Vagina (tissue), 2 donors: ENCODE data around the gene THSD7A. TPM values are rescaled to one million over a fixed set of nuclear protein-coding genes. Genes with fewer than 3 reads are reported as not detected.

Experiments
- DNase-seq, 2 donors: peaks; one replicate each; pipeline ENCODE4 v3.0.0-alpha.2; 2017; ENCODE audit errors: extremely low spot score in 2 of 2
- H3K27ac ChIP-seq: fragments of 200-600 bp; sonication (generic); one replicate; pipeline ENCODE4 v1.5.1; 2019
- H3K27me3 ChIP-seq: fragments of 200-600 bp; sonication (generic); one replicate; pipeline ENCODE4 v1.5.1; 2019
- H3K36me3 ChIP-seq, 2 donors: fragments of 200-600 bp; sonication (generic); one replicate each; pipeline ENCODE4 v1.5.1; 2017 to 2019
- H3K4me1 ChIP-seq: fragments of 200-600 bp; sonication (generic); one replicate; pipeline ENCODE4 v1.5.1; 2019
- H3K4me3 ChIP-seq, 2 donors: fragments of 200-600 bp; sonication (generic); 1 replicate in 1 of 2; 2 replicates in 1 of 2; pipeline ENCODE4 v1.5.1; 2016 to 2019
- H3K9me3 ChIP-seq: fragments of 200-600 bp; sonication (generic); one replicate; pipeline ENCODE4 v1.5.1; 2019
- POLR2A ChIP-seq, 2 donors: fragments of 450-650 bp; IDR thresholded peaks; one replicate each; pipeline ENCODE4 v1.6.1; 2017; ENCODE audit warnings: antibody characterized with exemption in 2 of 2, mild to moderate bottlenecking in 2 of 2, moderate library complexity in 2 of 2
- POLR2AphosphoS5 ChIP-seq, 2 donors: sonication (generic); formaldehyde crosslinking; IDR thresholded peaks; one replicate each; pipeline ENCODE4 v1.9.0; 2017; ENCODE audit warnings: antibody characterized with exemption in 2 of 2, mild to moderate bottlenecking in 2 of 2, low read depth in 1 of 2; ENCODE audit not compliant: insufficient read depth in 1 of 2
- intact Hi-C: fragments of 100-400 bp; cut with DNase I; formaldehyde crosslinking; loops from one replicate; pipeline ENCODE4 v1.15.1; 2023
- total RNA-seq: library from RNA; depleted of rRNA; stranded (reverse); fragments of >200 nt; gene quantifications from one replicate; pipeline ENCODE4 v1.2.3, GENCODE V29; 2016
- TF ChIP-seq, protein P1 (sequence below), 3 experiments: fragments of 450-650 bp in 2 of 3; fragments of 200-600 bp in 1 of 3; sonication (generic) in 1 of 3; IDR thresholded peaks; one replicate each; pipeline ENCODE4 v1.5.1; 2017 to 2019; ENCODE audit warnings: antibody characterized with exemption in 3 of 3, mild to moderate bottlenecking in 2 of 3, moderate library complexity in 2 of 3

THSD7A gene
- total RNA-seq, 1 donor from 2014 or later, result 9.3 TPM

DNA sequence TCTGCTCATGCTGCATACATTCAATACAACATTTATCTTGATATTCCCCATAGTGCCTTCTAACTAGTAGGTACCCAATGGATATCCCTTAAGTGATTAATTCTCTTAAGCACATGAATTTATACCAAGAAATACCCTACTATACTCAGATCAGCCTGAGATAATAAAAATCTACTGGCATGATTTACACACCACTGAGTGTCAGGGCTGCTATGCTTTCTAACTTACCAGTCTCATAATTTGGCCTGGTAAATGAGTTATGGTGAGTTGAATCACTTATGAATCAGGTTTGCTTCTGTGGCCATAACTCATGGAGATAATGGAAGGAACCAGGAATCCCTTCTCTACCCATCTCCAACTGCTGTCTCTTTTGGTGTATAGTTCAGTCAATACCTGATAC lies 122.8 kb downstream of the THSD7A start:
- H3K4me3 ChIP-seq, result no peak overlapping the region
- H3K9me3 ChIP-seq, result no peaks in the 10 kb centered on the region
- no peaks in the 10 kb centered on the region for H3K36me3 ChIP-seq
- DNase-seq, result no peak
- H3K27ac ChIP-seq, result no peak overlapping the region
- no peaks in the 10 kb centered on the region for H3K27me3 ChIP-seq
- intact Hi-C loops, result no loop called here
- no peaks in the 10 kb centered on the region for H3K4me1 ChIP-seq
- TF ChIP-seq POLR2AphosphoS5 (IDR thresholded peaks at IDR 0.05; ENCODE audit: insufficient read depth in 1 of 2, low read depth in 1 of 2), result no peak
- TF ChIP-seq, protein P1, sequence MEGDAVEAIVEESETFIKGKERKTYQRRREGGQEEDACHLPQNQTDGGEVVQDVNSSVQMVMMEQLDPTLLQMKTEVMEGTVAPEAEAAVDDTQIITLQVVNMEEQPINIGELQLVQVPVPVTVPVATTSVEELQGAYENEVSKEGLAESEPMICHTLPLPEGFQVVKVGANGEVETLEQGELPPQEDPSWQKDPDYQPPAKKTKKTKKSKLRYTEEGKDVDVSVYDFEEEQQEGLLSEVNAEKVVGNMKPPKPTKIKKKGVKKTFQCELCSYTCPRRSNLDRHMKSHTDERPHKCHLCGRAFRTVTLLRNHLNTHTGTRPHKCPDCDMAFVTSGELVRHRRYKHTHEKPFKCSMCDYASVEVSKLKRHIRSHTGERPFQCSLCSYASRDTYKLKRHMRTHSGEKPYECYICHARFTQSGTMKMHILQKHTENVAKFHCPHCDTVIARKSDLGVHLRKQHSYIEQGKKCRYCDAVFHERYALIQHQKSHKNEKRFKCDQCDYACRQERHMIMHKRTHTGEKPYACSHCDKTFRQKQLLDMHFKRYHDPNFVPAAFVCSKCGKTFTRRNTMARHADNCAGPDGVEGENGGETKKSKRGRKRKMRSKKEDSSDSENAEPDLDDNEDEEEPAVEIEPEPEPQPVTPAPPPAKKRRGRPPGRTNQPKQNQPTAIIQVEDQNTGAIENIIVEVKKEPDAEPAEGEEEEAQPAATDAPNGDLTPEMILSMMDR (IDR thresholded peaks at IDR 0.05), result no peak

DNA sequence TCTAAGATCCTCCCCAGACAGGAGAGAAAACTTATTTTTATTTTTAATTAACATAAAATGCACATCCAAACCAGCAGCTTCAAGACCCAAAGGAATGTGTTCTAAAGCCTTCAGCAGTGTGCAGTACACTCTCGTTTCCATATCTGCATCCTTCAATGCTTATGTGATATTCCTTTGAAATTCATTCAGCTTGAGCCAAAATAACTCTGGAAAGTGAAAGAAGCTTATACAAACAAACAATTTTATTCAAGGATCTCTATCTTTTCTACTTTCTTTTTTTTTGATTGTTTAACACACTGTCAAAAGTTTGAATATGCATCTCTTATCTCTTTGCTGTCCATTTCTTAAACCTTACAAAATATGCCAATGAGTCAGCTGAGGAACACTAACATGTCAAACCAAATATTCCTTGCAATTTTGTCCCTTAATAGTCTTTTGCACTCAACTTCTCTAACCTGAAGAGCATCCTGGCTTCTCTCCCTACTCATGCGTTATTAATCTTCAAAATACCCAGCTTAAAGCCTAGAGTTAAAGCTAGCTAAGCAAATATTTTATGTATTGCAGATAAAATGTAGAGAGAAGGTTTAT lies 124.3 kb downstream of the THSD7A start:
- no peak overlapping the region for H3K27ac ChIP-seq
- no peaks in the 10 kb centered on the region for H3K27me3 ChIP-seq
- H3K4me1 ChIP-seq, result no peaks in the 10 kb centered on the region
- DNase-seq, result no peak
- H3K9me3 ChIP-seq, result no peaks in the 10 kb centered on the region
- no peak overlapping the region for H3K4me3 ChIP-seq
- no peaks in the 10 kb centered on the region for H3K36me3 ChIP-seq
- TF ChIP-seq POLR2A (IDR thresholded peaks at IDR 0.05) (no peak), POLR2AphosphoS5 (IDR thresholded peaks at IDR 0.05; ENCODE audit: insufficient read depth in 1 of 2, low read depth in 1 of 2) (no peak)
- TF ChIP-seq, protein P1 (IDR thresholded peaks at IDR 0.05), result no peak
- intact Hi-C loops, result no loop called here

DNA sequence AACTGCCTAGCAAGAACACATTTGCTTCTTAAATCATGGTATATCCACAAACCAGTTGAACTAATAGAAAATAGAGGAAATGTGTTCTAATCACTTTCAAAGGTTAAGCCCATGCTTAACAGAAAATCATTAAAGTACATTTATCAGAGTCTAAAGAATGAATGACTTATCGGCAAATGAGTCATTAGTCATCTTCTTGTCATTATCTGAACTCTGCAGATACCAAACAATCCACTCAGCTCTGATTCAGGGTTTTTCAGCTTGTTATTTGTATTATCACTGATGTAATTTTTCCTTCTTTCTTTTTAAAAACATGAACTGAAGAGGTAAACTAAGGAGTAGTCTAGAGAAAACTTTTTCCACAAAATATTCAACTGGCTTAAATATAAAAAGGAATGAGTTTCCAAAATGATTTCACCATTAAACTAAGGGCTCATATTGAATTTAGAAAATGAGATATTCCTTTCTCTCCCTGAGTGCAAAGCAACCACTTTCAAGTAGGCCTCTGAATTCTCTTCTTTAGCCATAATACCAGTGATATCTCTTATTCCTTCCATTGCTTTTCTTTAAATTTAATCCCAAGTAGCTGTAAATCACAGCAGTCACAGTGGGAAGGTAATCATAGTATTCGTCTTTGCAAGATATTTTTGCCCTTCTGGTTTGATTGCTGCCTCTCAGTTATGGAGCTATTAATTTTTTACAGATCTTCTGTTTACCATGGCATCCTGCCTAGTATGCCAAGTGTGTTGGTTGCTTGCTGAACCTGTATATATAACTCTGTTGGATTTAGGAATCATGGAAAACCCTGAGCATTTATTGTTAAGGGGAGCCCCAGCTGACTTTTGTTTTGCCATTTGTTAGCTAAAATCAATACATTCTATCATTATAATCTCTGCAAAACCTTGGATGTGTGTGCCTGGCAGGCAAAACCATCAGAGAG lies 125.1 kb downstream of the THSD7A start:
- TF ChIP-seq, protein P1 (IDR thresholded peaks at IDR 0.05), result no peak
- TF ChIP-seq POLR2A (IDR thresholded peaks at IDR 0.05), result no peak
- TF ChIP-seq POLR2AphosphoS5 (IDR thresholded peaks at IDR 0.05; ENCODE audit: insufficient read depth in 1 of 2, low read depth in 1 of 2), result no peak
- intact Hi-C loops, result no loop called here
- H3K27ac ChIP-seq, result no peak overlapping the region

DNA sequence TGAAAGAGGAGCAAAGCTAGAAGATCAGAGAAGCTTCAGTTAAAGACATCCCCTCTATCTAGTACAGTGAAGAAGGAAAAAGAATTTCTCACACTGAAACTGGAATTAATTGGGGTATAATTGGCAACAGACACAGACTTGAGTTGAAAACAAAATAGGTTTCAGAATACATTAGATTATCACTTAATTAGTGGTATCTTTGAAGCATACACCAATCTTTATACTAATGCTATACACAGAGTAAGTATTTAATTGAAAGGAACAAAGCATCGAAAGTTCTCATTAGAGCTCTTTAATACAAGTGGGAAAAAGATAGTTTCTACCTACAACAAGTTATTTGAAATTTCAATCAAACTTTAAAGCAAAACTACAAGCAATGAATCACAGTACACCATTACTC lies 128.2 kb downstream of the THSD7A start:
- intact Hi-C loops, result no loop called here
- H3K4me1 ChIP-seq, result no peaks in the 10 kb centered on the region
- TF ChIP-seq, protein P1 (IDR thresholded peaks at IDR 0.05), result no peak
- TF ChIP-seq POLR2A (IDR thresholded peaks at IDR 0.05) (no peak), POLR2AphosphoS5 (IDR thresholded peaks at IDR 0.05; ENCODE audit: insufficient read depth in 1 of 2, low read depth in 1 of 2) (no peak)

More for the DNA sequence above, 125.1 kb downstream of the THSD7A start:
- H3K4me3 ChIP-seq, result no peak overlapping the region
- no peak for DNase-seq
- no peaks in the 10 kb centered on the region for H3K27me3 ChIP-seq
- H3K4me1 ChIP-seq, result no peaks in the 10 kb centered on the region
- H3K9me3 ChIP-seq, result no peaks in the 10 kb centered on the region
- H3K36me3 ChIP-seq, result no peaks in the 10 kb centered on the region

DNA sequence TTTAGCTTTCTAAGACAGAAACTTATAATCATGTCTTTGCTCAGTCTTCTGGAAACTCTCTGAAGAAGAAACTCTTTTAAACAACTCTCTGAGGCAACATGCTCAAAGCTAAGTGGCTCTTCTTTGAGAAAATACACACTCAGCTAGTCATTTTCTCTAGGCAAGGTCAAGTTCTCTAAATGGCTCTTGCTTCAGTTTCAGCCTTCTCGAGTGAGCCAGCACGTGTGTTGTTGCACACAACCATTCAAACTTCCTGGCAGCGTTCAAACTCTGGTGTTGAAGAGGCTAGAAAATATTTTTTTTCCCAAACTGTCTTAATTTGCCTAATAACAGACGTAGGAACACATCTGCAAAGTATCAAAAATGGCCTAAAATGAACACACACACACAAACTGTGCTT lies 129.1 kb downstream of the THSD7A start:
- Histone ChIP-seq H3K36me3 (no peaks in the 10 kb centered on the region), H3K4me3 (no peak overlapping the region), H3K27ac (no peak overlapping the region), H3K4me1 (no peaks in the 10 kb centered on the region), H3K27me3 (no peaks in the 10 kb centered on the region), H3K9me3 (no peaks in the 10 kb centered on the region)
- intact Hi-C loops, result no loop called here
- TF ChIP-seq, protein P1 (IDR thresholded peaks at IDR 0.05), result no peak
- TF ChIP-seq POLR2AphosphoS5 (IDR thresholded peaks at IDR 0.05; ENCODE audit: insufficient read depth in 1 of 2, low read depth in 1 of 2) (no peak), POLR2A (IDR thresholded peaks at IDR 0.05) (no peak)
- DNase-seq, result no peak

More for the DNA sequence above, 128.2 kb downstream of the THSD7A start:
- DNase-seq, result no peak
- no peak overlapping the region for H3K4me3 ChIP-seq
- no peak overlapping the region for H3K27ac ChIP-seq
- H3K27me3 ChIP-seq, result no peaks in the 10 kb centered on the region
- H3K36me3 ChIP-seq, result no peaks in the 10 kb centered on the region
- no peaks in the 10 kb centered on the region for H3K9me3 ChIP-seq
